ENCODE measurements around the gene ZNF644. TPM values are rescaled to one million over a fixed set of nuclear protein-coding genes. Genes with fewer than 3 reads are reported as not detected.

The ZNF644 gene
- total RNA-seq, 4 donors from 2014 or later, result 38.2 to 79.3 (median 41.0) TPM

GRCh38 chr1:91031081-91031480, 9.2 kb upstream of the ZNF644 start:
- Histone ChIP-seq H3K4me3 (no peak overlapping the region), H3K9me3 (no peaks in the 10 kb centered on the region), H3K27ac (no peak overlapping the region), H3K36me3 (no peaks in the 10 kb centered on the region), H3K27me3 (peaks cover 5% of the 10 kb centered on the region), H3K4me1 (no peaks in the 10 kb centered on the region)
- no peak for DNase-seq (ENCODE audit: low spot score in 2 of 2)
- WGBS, result 100% methylated on average over 1 of the region's 1 CpG
- TF ChIP-seq CTCF (IDR thresholded peaks at IDR 0.05), result no peak
- no peak for TF ChIP-seq EP300 (IDR thresholded peaks at IDR 0.05)
- no peak for TF ChIP-seq POLR2AphosphoS5 (IDR thresholded peaks at IDR 0.05)
- no peak for TF ChIP-seq POLR2A (IDR thresholded peaks at IDR 0.05)

GRCh38 chr1:91026777-91027176, 4.9 kb upstream of the ZNF644 start:
- no peaks in the 10 kb centered on the region for H3K9me3 ChIP-seq
- H3K36me3 ChIP-seq, result no peaks in the 10 kb centered on the region
- no peak overlapping the region for H3K27ac ChIP-seq
- TF ChIP-seq POLR2AphosphoS5 (IDR thresholded peaks at IDR 0.05), result no peak
- no peak for TF ChIP-seq POLR2A (IDR thresholded peaks at IDR 0.05)
- TF ChIP-seq EP300 (IDR thresholded peaks at IDR 0.05), result no peak
- TF ChIP-seq CTCF (IDR thresholded peaks at IDR 0.05), result no peak
- H3K4me1 ChIP-seq, result peaks cover 9% of the 10 kb centered on the region
- DNase-seq (ENCODE audit: low spot score in 2 of 2), result no peak
- H3K4me3 ChIP-seq, result no peak overlapping the region
- H3K27me3 ChIP-seq, result peaks cover 5% of the 10 kb centered on the region
- 80% methylated on average over 1 of the region's 1 CpG for WGBS

GRCh38 chr1:91026320-91026719, 4.5 kb upstream of the ZNF644 start:
- WGBS, result 88% methylated on average over 4 of the region's 4 CpGs
- Histone ChIP-seq H3K27ac (no peak overlapping the region), H3K4me3 (no peak overlapping the region), H3K36me3 (no peaks in the 10 kb centered on the region), H3K4me1 (peaks cover 9% of the 10 kb centered on the region), H3K27me3 (peaks cover 3% of the 10 kb centered on the region), H3K9me3 (no peaks in the 10 kb centered on the region)
- TF ChIP-seq EP300 (IDR thresholded peaks at IDR 0.05), result no peak
- no peak for DNase-seq (ENCODE audit: low spot score in 2 of 2)

- TF ChIP-seq POLR2AphosphoS5 (IDR thresholded peaks at IDR 0.05) (no peak), EP300 (IDR thresholded peaks at IDR 0.05) (no peak), CTCF (IDR thresholded peaks at IDR 0.05) (no peak), POLR2A (IDR thresholded peaks at IDR 0.05) (no peak)
- H3K4me1 ChIP-seq, result peaks cover 22% of the 10 kb centered on the region
- H3K4me3 ChIP-seq, result no peak overlapping the region
- no peak for DNase-seq (ENCODE audit: low spot score in 2 of 2)
- no peaks in the 10 kb centered on the region for H3K27me3 ChIP-seq
- H3K36me3 ChIP-seq, result no peaks in the 10 kb centered on the region
- no peaks in the 10 kb centered on the region for H3K9me3 ChIP-seq
- 74% methylated on average over 3 of the region's 3 CpGs for WGBS
- no peak overlapping the region for H3K27ac ChIP-seq
These were observed 2.8 kb upstream of the ZNF644 start for GRCh38 chr1:91024481-91025119.

- no peaks in the 10 kb centered on the region for H3K9me3 ChIP-seq
- H3K4me3 ChIP-seq, result peak overlapping the region; percentile 68
- no peak for TF ChIP-seq EP300 (IDR thresholded peaks at IDR 0.05)
- TF ChIP-seq CTCF (IDR thresholded peaks at IDR 0.05), result no peak
- TF ChIP-seq POLR2AphosphoS5 (IDR thresholded peaks at IDR 0.05), result no peak
- TF ChIP-seq POLR2A (IDR thresholded peaks at IDR 0.05), result no peak
- H3K27me3 ChIP-seq, result no peaks in the 10 kb centered on the region
- DNase-seq (ENCODE audit: low spot score in 2 of 2), result no peak
- peak overlapping the region; percentile 98 for H3K27ac ChIP-seq
- 41% methylated on average over 6 of the region's 6 CpGs for WGBS
- no peaks in the 10 kb centered on the region for H3K36me3 ChIP-seq
- peaks cover 36% of the 10 kb centered on the region for H3K4me1 ChIP-seq
These were observed 689 bp upstream of the ZNF644 start for GRCh38 chr1:91022518-91022929.

All from suprapubic skin (tissue), 4 donors.